HL-60 (cell line): ENCODE measurements around the gene LHX1.

Source experiments
- DNase-seq, 2 experiments: peaks; one replicate each; pipeline ENCODE4 v3.0.0-alpha.2; 2010 to 2020; ENCODE audit warnings: low read depth in 1 of 2, low spot score in 1 of 2
- H3K27ac ChIP-seq: fragments of 250-450 bp; sonication (Bioruptor Pico); replicated peaks from 2 replicates; pipeline ENCODE4 v1.5.1; 2020; ENCODE audit warnings: mild to moderate bottlenecking, moderate library complexity
- H3K27me3 ChIP-seq: fragments of 250-450 bp; sonication (Bioruptor Pico); 2 replicates; pipeline ENCODE4 v1.5.1; 2021; ENCODE audit warnings: mild to moderate bottlenecking, moderate library complexity; ENCODE audit not compliant: insufficient read depth, poor library complexity, severe bottlenecking
- H3K4me3 ChIP-seq: replicated peaks from 2 replicates; pipeline ENCODE4 v1.5.1; 2011; ENCODE audit warnings: mild to moderate bottlenecking, control low read depth, low read length; ENCODE audit not compliant: insufficient read depth
- CTCF ChIP-seq: IDR thresholded peaks from one replicate; pipeline ENCODE4 v1.5.1; 2011; ENCODE audit warnings: low read length, control low read depth, inconsistent platforms; ENCODE audit not compliant: insufficient read depth
- GABPA ChIP-seq: IDR thresholded peaks from 2 replicates; pipeline ENCODE4 v1.6.1; 2012; ENCODE audit warnings: low read depth
- POLR2AphosphoS5 ChIP-seq: IDR thresholded peaks from 2 replicates; pipeline ENCODE4 v1.6.1; 2012; ENCODE audit warnings: low read depth
- REST ChIP-seq: IDR thresholded peaks from 2 replicates; pipeline ENCODE4 v1.6.1; 2012; ENCODE audit warnings: low read depth; ENCODE audit not compliant: insufficient replicate concordance
- SPI1 ChIP-seq: IDR thresholded peaks from 2 replicates; pipeline ENCODE4 v1.6.1; 2012; ENCODE audit warnings: low read depth, mild to moderate bottlenecking, borderline replicate concordance

Gene LHX1

GRCh38 chr17:36932383-36932693, 4.9 kb upstream of the LHX1 start:
- Histone ChIP-seq H3K4me3 (no peak overlapping the region), H3K27me3 (peaks cover 80% of the 10 kb centered on the region), H3K27ac (no peak overlapping the region)
- TF ChIP-seq SPI1, result no peak
- no peak for TF ChIP-seq POLR2AphosphoS5
- no peak for TF ChIP-seq GABPA
- TF ChIP-seq CTCF, result no peak
- TF ChIP-seq REST, result no peak
- no peak for DNase-seq

- Histone ChIP-seq H3K4me3 (no peak overlapping the region), H3K27ac (no peak overlapping the region), H3K27me3 (peaks cover 80% of the 10 kb centered on the region)
- DNase-seq, result no peak
- TF ChIP-seq REST (no peak), POLR2AphosphoS5 (no peak), GABPA (no peak), SPI1 (no peak)
Observed at GRCh38 chr17:36932694-36933511, 4.4 kb upstream of the LHX1 start.

GRCh38 chr17:36933512-36934143, 3.6 kb upstream of the LHX1 start:
- no peak overlapping the region for H3K4me3 ChIP-seq
- TF ChIP-seq GABPA (no peak), CTCF (no peak), POLR2AphosphoS5 (no peak), REST (no peak), SPI1 (no peak)
- no peak for DNase-seq
- H3K27ac ChIP-seq, result no peak overlapping the region
- peaks cover 85% of the 10 kb centered on the region for H3K27me3 ChIP-seq
